H9 (cell line): ENCODE results near the gene ZNF784. TPM values are rescaled to one million over a fixed set of nuclear protein-coding genes. Genes with fewer than 3 reads are reported as not detected.

Experiments
- DNase-seq: peaks from one replicate; pipeline ENCODE4 v3.0.0-alpha.2; 2017
- H2AFZ ChIP-seq: one replicate; pipeline ENCODE4 v1.6.1; 2013; ENCODE audit warnings: mild to moderate bottlenecking, low read length, control low read depth, moderate library complexity
- H2AK5ac ChIP-seq: 2 replicates; pipeline ENCODE4 v1.6.1; 2013; ENCODE audit warnings: low read length, control low read depth, mixed read lengths; ENCODE audit not compliant: insufficient read length
- H2BK120ac ChIP-seq: one replicate; pipeline ENCODE4 v1.6.1; 2013; ENCODE audit warnings: low read depth, mild to moderate bottlenecking, low read length, control low read depth, inconsistent platforms; ENCODE audit not compliant: poor library complexity, severe bottlenecking
- H2BK12ac ChIP-seq: 2 replicates; pipeline ENCODE4 v1.6.1; 2013; ENCODE audit warnings: low read length, control low read depth, mixed read lengths, low read depth; ENCODE audit not compliant: insufficient read length
- H2BK15ac ChIP-seq: 2 replicates; pipeline ENCODE4 v1.6.1; 2013; ENCODE audit warnings: low read depth, low read length, control low read depth
- H2BK20ac ChIP-seq: one replicate; pipeline ENCODE4 v1.6.1; 2013; ENCODE audit warnings: low read depth, mild to moderate bottlenecking, low read length, control low read depth, inconsistent platforms; ENCODE audit not compliant: poor library complexity, severe bottlenecking
- H2BK5ac ChIP-seq: 2 replicates; pipeline ENCODE4 v1.6.1; 2013; ENCODE audit warnings: low read length, control low read depth, mixed read lengths; ENCODE audit not compliant: insufficient read length
- H3K14ac ChIP-seq: 2 replicates; pipeline ENCODE4 v1.6.1; 2013; ENCODE audit warnings: low read length, control low read depth; ENCODE audit not compliant: insufficient read depth
- H3K18ac ChIP-seq: 2 replicates; pipeline ENCODE4 v1.6.1; 2013; ENCODE audit warnings: low read depth, mild to moderate bottlenecking, mixed read lengths, low read length, control low read depth; ENCODE audit not compliant: insufficient read length
- H3K23ac ChIP-seq: 2 replicates; pipeline ENCODE4 v1.6.1; 2013; ENCODE audit warnings: low read length, control low read depth, mixed read lengths, low read depth; ENCODE audit not compliant: insufficient read length
- H3K23me2 ChIP-seq: 2 replicates; pipeline ENCODE4 v1.6.1; 2013; ENCODE audit warnings: low read depth, mild to moderate bottlenecking, mixed read lengths, low read length, control low read depth; ENCODE audit not compliant: insufficient read length, poor library complexity, severe bottlenecking
- H3K27ac ChIP-seq: 2 replicates; pipeline ENCODE4 v1.5.1; 2013; ENCODE audit warnings: low read length, control low read depth, mixed read lengths, low read depth; ENCODE audit not compliant: insufficient read length
- H3K27me3 ChIP-seq: 2 replicates; pipeline ENCODE4 v1.6.1; 2013; ENCODE audit warnings: low read length, control low read depth, inconsistent platforms; ENCODE audit not compliant: insufficient read depth
- H3K4ac ChIP-seq: 2 replicates; pipeline ENCODE4 v1.6.1; 2013; ENCODE audit warnings: low read depth, mild to moderate bottlenecking, control low read depth, inconsistent platforms, low read length, moderate library complexity
- H3K4me1 ChIP-seq: 2 replicates; pipeline ENCODE4 v1.6.1; 2013; ENCODE audit warnings: low read length, control low read depth, inconsistent platforms; ENCODE audit not compliant: insufficient read depth
- H3K4me2 ChIP-seq: 2 replicates; pipeline ENCODE4 v1.6.1; 2013; ENCODE audit warnings: low read length, control low read depth, mixed read lengths; ENCODE audit not compliant: insufficient read length, insufficient read depth
- H3K56ac ChIP-seq: 2 replicates; pipeline ENCODE4 v1.6.1; 2013; ENCODE audit warnings: low read depth, mild to moderate bottlenecking, mixed read lengths, low read length, control low read depth; ENCODE audit not compliant: insufficient read length
- H3K79me1 ChIP-seq: 2 replicates; pipeline ENCODE4 v1.6.1; 2013; ENCODE audit warnings: low read depth, mild to moderate bottlenecking, moderate library complexity, low read length, control low read depth, inconsistent platforms; ENCODE audit not compliant: insufficient read depth, poor library complexity, severe bottlenecking
- H3K79me2 ChIP-seq: 2 replicates; pipeline ENCODE4 v1.6.1; 2013; ENCODE audit warnings: low read length, control low read depth, inconsistent platforms; ENCODE audit not compliant: insufficient read depth
- H3K9ac ChIP-seq: 2 replicates; pipeline ENCODE4 v1.6.1; 2013; ENCODE audit warnings: low read length, control low read depth, mixed read lengths; ENCODE audit not compliant: insufficient read length; ENCODE audit errors: extremely low read depth
- H3K9me3 ChIP-seq: one replicate; pipeline ENCODE4 v1.6.1; 2013; ENCODE audit warnings: low read depth, low read length, inconsistent platforms; ENCODE audit not compliant: control insufficient read depth
- H3T11ph ChIP-seq: one replicate; pipeline ENCODE4 v1.6.1; 2013; ENCODE audit warnings: mild to moderate bottlenecking, low read length, control low read depth, inconsistent platforms
- H4K20me1 ChIP-seq: one replicate; pipeline ENCODE4 v1.6.1; 2013; ENCODE audit not compliant: control insufficient read depth, insufficient read length, insufficient read depth
- H4K5ac ChIP-seq: 2 replicates; pipeline ENCODE4 v1.6.1; 2013; ENCODE audit warnings: low read depth, mild to moderate bottlenecking, mixed read lengths, low read length, control low read depth; ENCODE audit not compliant: insufficient read length
- H4K8ac ChIP-seq: replicated peaks from 2 replicates; pipeline ENCODE4 v1.6.1; 2013; ENCODE audit warnings: low read length, control low read depth, mixed read lengths, low read depth; ENCODE audit not compliant: insufficient read length
- H4K91ac ChIP-seq: 2 replicates; pipeline ENCODE4 v1.6.1; 2013; ENCODE audit warnings: low read depth, mild to moderate bottlenecking, moderate library complexity, mixed read lengths, low read length, control low read depth; ENCODE audit not compliant: insufficient read length
- H3K27ac Mint-ChIP-seq, 3 experiments: 2 replicates in 2 of 3; 3 replicates in 1 of 3; pipeline ENCODE4 v1.8.0; 2020 to 2021; ENCODE audit warnings: mixed read lengths in 3 of 3, mild to moderate bottlenecking in 1 of 3, moderate library complexity in 1 of 3
- H3K27me3 Mint-ChIP-seq: 2 replicates; pipeline ENCODE4 v1.8.0; 2021; ENCODE audit warnings: low read depth, mild to moderate bottlenecking, moderate library complexity, mixed read lengths
- H3K36me3 Mint-ChIP-seq, 3 experiments: 2 replicates in 2 of 3; 3 replicates in 1 of 3; pipeline ENCODE4 v1.8.0; 2020 to 2021; ENCODE audit warnings: low read depth in 3 of 3, mixed read lengths in 3 of 3; ENCODE audit not compliant: insufficient read depth in 1 of 3
- H3K4me1 Mint-ChIP-seq, 2 experiments: 2 replicates each; pipeline ENCODE4 v1.8.0; 2020; ENCODE audit warnings: mixed read lengths in 2 of 2
- H3K4me3 Mint-ChIP-seq, 2 experiments: 2 replicates in 1 of 2; 3 replicates in 1 of 2; pipeline ENCODE4 v1.8.0; 2020 to 2021; ENCODE audit warnings: mild to moderate bottlenecking in 2 of 2, mixed read lengths in 2 of 2, moderate library complexity in 1 of 2
- H3K9me3 Mint-ChIP-seq, 2 experiments: 2 replicates in 1 of 2; 3 replicates in 1 of 2; pipeline ENCODE4 v1.8.0; 2020; ENCODE audit warnings: mild to moderate bottlenecking in 2 of 2, mixed read lengths in 2 of 2, moderate library complexity in 1 of 2
- CTCF ChIP-seq: fragments of 200-600 bp; sonication (generic); conservative IDR thresholded peaks from 3 replicates; pipeline ENCODE4 v1.8.0; 2021; ENCODE audit warnings: antibody characterized with exemption, mild to moderate bottlenecking
- WGBS: extraction: QIAGEN DNeasy Blood & Tissue Kit; methylation state at CpG from one replicate; pipeline ENCODE4 v1.1.7; 2013; ENCODE audit warnings: missing lambda C conversion rate, low lambda C conversion rate, mixed read lengths; ENCODE audit not compliant: insufficient read length; ENCODE audit errors: extremely low coverage; 5-methylcytosine and 5-hydroxymethylcytosine counted together
- total RNA-seq: library from RNA; stranded (reverse); gene quantifications from 2 replicates; pipeline ENCODE4 v1.2.1, GENCODE V29; 2021

ZNF784 gene
- total RNA-seq, 1 experiment from 2014 or later: 10.7 TPM

GRCh38 chr19:55671054-55671378 lies 46.6 kb upstream of the ZNF784 start:
- no CpG with 5 or more reads among the region's 2 CpGs for WGBS
- Histone ChIP-seq H3K4ac (no peak overlapping the region), H3K27me3 (no peaks in the 10 kb centered on the region), H3K79me1 (peaks cover 4% of the 10 kb centered on the region), H3K14ac (no peak overlapping the region), H2BK20ac (no peak overlapping the region), H4K91ac (no peak overlapping the region), H3T11ph (no peak overlapping the region), H2BK5ac (no peak overlapping the region), H3K4me2 (no peak overlapping the region), H2BK120ac (no peak overlapping the region), H3K9me3 (no peaks in the 10 kb centered on the region), H4K5ac (no peak overlapping the region), H3K27ac (no peak overlapping the region), H3K23me2 (peaks cover 6% of the 10 kb centered on the region), H2BK12ac (no peak overlapping the region), H3K9ac (no peak overlapping the region), H3K4me1 (no peaks in the 10 kb centered on the region), H3K79me2 (peaks cover 11% of the 10 kb centered on the region; the same call in 1 of the 2 replicates), H2AK5ac (no peak overlapping the region), H3K18ac (no peak overlapping the region), H4K20me1 (no peaks in the 10 kb centered on the region), H4K8ac (no peak overlapping the region), H2AFZ (no peak overlapping the region), H3K23ac (no peak overlapping the region), H3K56ac (no peak overlapping the region), H2BK15ac (no peak overlapping the region)
- peaks cover 51 to 74% (median 67%) of the 10 kb centered on the region in 3 experiments for H3K36me3 Mint-ChIP-seq
- no peaks in the 10 kb centered on the region; a peak in 1 of 5 replicates for H3K9me3 Mint-ChIP-seq
- no peaks in the 10 kb centered on the region for H3K27me3 Mint-ChIP-seq
- peak overlapping the region in 1 of 2 experiments; percentile 9; a peak in 2 of 5 replicates for H3K4me3 Mint-ChIP-seq
- DNase-seq: no peak
- peaks cover 31 to 41% of the 10 kb centered on the region in 2 experiments for H3K4me1 Mint-ChIP-seq
- no peak for TF ChIP-seq CTCF
- peak overlapping the region; percentile 4 to 87 (median 8); a peak in 4 of 7 replicates for H3K27ac Mint-ChIP-seq
